ENCODE data around the gene CRKL. TPM values are rescaled to one million over a fixed set of nuclear protein-coding genes. Genes with fewer than 3 reads are reported as not detected.
"Not testable (repeated sequence)": the region's sequence is repeated elsewhere in the genome, so short reads cannot be mapped to it uniquely, and the experiment has no call there.

The CRKL gene
- polyA plus RNA-seq, 3 donors: 63.1 to 65.0 (median 64.5) TPM

DNA sequence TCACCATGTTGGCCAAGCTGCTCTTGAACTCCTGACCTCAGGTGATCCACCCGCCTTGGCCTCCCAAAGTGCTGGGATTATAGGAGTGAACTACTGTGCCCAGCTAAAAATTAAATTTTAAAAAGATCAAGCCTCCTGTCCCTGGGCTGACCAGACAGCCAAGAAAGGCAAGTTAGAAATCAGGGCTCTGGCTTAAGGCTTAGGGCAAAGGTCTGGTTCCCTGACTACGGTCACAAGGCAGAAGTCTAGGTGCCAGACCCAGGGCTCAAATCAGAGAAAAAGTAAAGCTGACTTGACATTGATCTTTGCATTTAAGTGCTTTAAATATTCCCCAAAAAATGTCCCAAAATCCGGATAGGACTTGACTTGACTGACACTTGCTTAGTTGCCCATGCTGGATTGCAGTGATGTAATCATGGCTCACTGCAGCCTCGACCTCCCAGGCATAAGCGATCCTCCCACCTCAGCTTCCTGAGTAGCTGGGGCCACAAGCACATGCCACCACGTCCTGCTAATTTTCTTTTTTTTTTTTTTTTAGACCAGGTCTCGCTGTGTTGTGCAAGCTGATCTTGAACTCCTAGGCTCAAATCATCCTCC lies 17.3 kb upstream of the CRKL start:
- DNase-seq (ENCODE audit: low read depth in 3 of 3, low spot score in 2 of 3): no peak

DNA sequence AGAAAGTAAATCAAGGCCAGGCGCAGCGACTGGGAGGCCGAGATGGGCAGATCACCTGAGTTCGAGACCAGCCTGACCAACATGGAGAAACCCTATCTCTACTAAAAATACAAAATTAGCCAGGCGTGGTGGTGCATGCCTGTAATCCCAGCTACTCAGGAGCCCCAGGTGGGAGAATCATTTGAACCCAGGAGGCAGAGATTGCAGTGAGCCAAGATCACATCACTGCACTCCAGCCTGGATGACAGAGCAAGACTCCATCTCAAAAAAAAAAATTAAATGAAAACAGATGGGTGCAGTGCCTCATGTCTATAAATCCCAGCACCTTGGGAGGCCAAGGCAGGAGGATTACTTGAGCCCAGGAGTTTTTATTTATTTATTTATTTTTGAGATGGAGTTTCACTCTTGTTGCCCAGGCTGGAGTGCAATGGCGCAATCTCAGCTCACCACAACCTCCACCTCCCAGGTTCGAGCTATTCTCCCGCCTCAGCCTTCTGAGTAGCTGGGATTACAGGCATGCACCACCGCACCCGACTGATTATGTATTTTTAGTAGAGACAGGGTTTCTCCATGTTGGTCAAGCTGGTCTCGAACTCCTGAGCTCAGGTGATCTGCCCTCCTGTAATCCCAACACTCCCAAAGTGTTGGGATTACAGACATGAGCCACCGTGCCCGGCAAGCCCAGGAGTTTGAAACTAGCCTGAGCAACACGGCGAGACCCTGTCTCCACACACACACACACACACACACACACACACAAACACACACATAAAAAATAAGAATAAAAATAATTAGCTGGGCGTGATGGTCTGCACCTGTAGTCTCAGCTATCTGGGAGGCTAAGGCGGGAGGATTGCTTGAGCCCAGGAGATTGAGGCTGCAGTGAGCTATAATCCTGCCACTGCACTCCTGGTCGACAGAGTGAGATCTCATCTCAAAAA lies 15.8 kb upstream of the CRKL start:
- not testable (repeated sequence) for DNase-seq (ENCODE audit: low read depth in 3 of 3, low spot score in 2 of 3)

DNA sequence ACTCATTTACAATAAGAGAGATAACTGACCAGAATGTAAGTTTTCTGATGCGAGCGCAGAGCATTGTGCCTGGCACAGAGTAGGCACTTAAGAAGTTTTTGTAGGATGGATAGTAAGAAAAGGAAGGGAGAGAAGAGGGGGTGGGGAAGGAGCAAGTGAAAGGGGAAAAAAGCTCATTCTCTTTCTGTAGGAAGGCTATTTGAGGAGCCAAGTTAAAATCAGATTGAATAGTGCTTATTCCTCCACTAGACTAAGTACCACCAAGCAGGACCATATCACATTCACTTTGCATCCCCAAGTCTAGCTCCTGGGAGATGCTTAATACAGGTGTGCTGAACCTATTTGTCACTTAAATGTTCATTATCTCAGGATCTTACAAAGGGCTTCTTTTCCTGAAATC lies 14.1 kb upstream of the CRKL start:
- DNase-seq (ENCODE audit: low read depth in 3 of 3, low spot score in 2 of 3): no peak

DNA sequence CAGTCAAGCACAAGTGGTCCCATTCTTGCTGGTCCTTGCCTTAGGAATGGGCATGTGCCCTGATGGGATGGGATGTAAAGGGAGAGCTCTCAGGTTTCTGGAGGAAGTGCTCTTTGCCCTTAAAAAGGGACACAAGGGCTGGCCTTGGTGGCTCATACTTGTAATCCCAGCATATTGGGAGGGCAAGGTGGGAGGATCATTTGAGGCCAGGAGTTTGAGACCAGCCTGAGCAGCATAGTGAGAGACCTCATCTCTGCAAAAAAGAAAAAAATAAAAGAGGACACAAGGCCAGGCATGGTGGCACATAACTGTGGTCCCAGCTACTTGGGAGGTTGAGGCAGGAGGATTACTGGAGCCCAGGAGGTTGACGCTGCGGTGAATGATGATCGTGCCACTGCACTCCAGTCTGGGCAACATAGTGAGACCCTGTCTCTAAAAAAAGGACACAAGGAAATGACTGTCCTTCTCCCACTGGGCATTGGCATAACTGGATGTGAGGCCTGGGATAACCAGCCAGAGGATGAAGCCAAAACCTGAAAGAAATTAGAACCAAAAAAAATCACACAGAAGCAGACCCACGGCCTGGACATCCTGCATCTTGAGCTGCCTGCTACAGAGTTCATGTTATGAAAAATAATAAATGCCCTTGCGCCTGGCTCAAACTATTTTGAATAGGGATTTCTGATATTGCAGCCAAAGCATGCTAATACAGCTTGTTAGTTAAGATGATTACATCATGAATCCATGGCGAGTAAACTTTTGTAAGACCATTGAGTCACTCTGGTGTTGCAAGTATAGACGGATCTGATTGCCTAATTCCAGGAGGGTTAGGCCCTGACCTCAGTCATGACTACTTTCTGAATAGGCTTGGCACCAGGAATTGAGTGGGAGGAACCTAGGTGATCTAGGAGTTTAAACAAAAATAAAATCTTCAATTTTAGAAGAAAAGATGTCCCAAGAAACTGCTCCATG lies 12.9 kb upstream of the CRKL start:
- DNase-seq (ENCODE audit: low read depth in 3 of 3, low spot score in 2 of 3): no peak

DNA sequence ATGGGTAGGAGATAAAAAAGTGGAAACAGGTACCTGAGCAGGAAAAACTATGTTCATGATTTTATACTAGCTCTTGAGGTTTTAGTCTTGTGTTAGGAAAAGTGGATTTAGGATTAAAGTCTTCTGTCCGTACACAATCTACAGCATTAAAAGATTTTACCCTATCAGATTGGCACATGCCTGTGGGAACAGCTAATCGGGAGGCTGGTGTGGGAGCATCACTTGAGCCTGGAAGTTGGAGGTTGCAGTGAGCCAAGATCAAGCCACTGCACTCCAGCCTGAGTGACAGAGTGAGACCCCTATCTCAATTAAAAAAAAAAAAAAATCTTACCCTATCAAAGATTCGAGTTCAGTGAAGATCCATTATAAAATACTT lies 12.2 kb upstream of the CRKL start:
- DNase-seq (ENCODE audit: low read depth in 3 of 3, low spot score in 2 of 3): no peak

DNA sequence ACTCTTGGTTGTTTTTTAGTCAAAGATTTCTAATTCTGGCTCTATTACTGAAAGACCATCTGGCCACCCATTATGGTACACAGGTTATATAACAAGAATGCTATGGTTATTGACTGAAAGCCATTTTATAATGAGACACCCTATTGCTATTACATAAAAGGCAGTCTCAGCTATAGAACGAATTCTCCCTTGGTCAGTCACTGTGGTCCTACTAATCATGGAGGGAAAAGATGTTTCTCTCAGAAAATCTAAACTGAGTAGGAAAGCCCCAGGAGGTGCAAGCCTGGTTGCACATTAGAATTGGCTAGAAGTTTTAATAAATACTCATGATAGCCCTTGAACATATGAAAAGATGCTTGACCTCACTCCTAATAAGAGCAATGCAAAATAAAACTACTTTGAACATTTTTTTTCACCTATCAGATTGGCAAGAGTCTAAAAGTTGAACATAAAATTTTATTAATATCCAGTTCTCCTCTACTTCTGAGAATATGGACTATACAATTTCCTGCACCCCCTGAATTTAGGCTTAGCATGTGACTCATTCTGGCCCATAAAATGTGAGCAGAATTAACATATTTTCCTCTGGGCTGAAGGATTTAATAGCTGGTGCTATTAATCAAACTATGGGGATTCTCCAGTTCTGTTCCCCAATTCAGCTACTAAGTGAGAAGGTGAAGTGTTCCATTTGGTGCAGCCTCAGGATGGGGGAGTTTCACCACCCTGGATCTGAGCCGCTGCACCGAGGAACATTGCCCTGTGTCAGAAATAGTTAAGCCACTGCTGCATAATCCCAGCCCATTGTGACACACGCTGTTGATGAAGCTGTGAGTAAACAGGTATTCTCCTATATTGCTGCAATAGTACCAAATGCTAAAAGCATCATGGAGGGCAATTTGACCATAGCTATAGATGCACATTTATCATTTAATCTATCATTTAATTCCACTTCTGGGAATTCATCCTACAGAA lies 11.5 kb upstream of the CRKL start:
- DNase-seq (ENCODE audit: low read depth in 3 of 3, low spot score in 2 of 3): no peak

DNA sequence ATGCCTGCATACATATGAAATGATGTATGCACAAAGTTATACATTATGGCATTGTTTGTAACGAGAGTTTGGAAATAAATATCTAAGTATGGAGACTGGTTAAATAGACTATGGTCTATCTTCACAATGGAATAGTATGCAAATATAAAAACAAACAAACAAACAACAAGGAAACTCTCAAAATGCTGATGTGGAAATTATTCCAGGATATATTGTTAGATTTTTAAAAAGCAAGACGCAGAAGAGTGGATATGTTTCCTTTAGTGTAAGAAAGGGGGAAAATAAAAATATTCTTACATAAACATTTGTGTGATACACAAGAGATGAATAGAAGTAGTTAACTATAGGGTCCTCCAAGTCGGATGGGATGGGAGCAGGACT lies 10.8 kb upstream of the CRKL start:
- DNase-seq (ENCODE audit: low read depth in 3 of 3, low spot score in 2 of 3): no peak

DNA sequence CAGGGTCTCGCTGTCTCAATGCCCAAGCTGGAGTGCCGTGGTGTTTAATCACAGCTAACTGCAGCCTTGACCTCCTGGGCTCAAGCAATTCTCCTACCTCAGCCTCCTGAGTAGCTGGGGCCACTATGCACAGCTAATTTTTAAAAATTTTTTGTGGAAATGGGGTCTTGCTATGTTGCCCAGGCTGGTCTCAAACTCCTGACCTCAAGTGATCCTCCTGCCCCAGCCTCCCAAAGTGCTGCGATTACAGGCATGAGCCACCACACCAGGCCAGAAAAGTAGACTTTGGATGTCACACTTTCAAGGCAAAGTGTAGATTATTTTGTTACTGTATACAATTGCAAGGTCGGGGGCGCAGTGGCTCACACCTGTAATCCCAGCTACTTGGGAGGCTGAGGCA lies 8.5 kb upstream of the CRKL start:
- DNase-seq (ENCODE audit: low read depth in 3 of 3, low spot score in 2 of 3): not testable (repeated sequence)

DNA sequence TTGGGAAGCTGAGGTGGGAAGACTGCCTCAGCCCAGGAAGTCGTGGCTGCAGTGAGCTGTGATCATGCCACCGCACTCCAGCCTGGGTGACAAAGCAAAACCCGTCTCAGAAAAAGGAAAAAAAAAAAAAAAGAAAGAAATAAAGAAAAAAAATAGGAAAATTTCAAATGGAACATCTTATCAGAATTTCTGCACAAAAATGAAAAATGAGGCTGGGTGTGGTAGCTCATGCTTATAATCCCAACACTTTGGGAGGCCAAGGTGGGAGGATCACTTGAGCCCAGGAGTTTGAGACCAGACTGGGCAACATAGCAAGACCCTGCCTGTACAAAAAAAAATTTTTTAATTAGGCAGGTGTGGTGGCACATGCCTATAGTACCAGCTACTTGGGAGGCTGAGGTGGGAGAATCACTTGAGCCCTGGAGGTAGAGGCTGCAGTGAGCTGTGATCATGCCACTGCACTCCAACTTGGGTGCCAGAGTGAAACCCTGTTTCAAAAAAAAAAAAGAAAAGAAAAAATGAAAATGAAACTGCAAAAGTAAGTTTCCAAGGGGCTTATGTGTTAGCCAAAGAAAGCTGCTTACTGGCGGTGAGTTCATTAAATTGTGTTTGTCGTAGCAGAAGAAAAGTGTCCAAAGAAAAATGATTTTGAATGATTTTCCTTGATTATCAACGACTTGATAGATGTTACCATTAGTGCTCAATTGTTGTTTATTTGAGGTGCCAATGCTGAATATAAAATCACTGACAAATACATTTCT lies 7.5 kb upstream of the CRKL start:
- no peak for DNase-seq (ENCODE audit: low read depth in 3 of 3, low spot score in 2 of 3)

DNA sequence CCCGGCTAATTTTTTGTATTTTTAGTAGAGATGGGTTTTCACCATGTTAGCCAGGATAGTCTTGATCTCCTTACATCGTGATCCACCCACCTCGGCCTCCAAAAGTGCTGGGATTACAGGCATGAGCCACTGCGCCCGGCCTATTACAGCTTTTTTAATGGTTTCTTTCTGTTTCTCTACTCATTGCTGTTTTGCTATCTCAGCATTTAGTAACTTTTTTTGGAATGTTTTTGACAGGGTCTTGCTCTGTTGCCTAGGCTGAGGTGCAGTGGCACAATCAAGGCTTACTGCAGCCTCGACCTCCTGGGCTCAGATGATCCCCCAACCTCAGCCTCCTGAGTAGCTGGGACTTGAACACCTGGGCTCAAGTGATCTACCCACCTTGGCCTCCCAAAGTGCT lies 4.7 kb upstream of the CRKL start:
- DNase-seq (ENCODE audit: low read depth in 3 of 3, low spot score in 2 of 3): no peak

DNA sequence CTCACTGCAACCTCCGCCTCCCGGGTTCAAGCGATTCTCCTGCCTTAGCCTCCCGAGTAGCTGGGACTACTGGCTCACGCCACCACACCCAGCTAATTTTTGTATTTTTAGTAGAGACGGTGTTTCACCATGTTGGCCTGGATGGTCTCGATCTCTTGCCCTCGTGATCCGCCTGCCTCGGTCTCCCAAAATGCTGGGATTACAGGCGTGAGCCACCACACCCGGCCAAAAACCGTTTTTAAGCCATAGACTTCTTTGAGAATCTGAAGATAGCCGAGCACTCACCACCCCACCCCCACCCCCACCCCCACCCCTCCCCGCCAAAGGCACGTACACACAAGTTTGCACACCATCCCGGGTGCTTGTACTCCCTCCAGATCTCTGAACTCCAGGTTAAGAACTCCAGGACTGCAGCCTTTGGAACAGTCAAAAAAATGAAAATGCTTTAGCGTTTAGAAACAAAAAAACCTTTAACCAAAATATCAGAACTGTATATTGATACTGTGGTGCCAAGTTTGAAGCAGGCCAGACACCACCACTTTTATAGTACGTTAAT lies 1.5 kb downstream of the CRKL start:
- no peak for DNase-seq (ENCODE audit: low read depth in 3 of 3, low spot score in 2 of 3)

DNA sequence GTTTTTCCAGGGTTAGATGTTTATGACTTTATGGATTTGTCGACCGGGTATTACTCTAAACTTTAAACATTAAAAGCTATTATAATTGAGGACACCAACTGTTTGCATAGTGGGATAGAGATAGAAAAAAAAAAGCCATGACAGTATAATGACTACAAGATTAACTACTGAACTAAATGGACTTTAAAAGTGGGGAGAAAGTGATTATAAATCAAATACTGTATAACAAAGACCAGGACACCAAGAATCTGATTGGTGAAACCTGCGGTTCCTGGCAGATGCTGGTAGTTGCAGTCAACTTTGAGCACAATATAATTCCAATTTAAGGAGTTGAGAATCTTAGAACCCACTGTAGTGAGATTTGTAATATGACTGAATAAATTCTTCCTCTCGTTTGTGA lies 2.5 kb downstream of the CRKL start:
- no peak for DNase-seq (ENCODE audit: low read depth in 3 of 3, low spot score in 2 of 3)

DNA sequence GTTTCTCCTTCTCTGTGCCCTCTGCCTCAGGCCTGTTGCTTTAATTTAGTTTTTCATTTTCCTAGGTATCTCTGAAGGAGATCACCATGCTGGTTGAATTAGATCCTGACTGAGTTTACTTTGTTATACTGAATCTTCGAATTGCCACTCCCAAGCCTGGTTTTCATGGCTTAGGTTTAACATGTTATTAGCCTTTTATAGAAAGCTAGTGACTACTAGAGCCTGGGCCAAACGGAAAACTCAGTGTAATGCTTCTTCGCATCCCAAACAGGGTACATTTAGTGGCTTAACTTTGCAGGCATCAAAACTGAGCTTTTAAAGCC lies 3.6 kb downstream of the CRKL start:
- no peak for DNase-seq (ENCODE audit: low read depth in 3 of 3, low spot score in 2 of 3)

DNA sequence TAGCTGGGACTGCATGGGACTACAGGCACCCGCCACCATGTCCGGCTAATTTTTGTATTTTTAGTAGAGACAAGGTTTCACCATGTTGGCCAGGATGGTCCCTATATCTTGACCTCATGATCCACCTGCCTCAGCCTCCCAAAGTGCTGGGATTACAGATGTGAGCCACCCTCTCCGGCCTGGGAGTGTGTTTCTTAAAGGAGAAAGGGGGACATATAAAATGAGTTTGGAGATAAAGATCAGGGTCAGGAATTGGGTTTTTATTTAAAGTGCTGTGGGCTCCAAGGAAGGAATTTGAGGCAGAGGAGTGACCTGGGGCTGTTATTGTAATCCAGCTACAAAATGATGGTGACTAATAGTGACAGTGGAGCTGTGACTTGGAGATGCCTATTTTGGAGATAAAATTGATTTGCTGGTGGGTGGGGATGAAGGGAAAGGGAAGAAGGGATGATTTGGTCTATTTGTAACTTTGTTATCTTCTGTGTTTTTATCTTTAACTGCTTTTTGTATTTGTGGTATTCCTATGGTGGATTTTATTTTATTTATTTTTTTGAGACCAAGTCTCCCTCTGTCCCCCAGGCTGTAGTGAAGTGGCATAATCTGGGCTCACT lies 5.0 kb downstream of the CRKL start:
- no peak for DNase-seq (ENCODE audit: low read depth in 3 of 3, low spot score in 2 of 3)

DNA sequence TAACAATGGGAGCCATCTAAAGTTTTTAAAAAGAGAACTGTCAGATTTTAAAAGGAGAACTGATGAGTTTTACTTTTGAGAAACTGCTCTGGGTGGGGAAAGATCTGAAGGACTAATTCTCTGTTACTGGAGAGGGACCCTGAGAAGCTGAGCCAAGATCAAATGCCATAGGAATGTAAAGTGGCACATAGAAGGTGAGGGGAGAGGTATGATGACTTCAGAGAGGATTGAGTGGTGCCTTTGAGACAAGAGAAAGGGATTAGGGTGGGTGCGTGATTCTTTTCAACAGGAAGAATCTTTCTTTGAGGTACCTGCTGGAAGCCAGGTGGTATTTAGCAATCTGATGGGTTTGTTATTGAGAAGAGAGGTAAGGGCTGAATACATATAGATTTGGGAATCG lies 9.0 kb downstream of the CRKL start:
- DNase-seq (ENCODE audit: low read depth in 3 of 3, low spot score in 2 of 3): no peak

DNA sequence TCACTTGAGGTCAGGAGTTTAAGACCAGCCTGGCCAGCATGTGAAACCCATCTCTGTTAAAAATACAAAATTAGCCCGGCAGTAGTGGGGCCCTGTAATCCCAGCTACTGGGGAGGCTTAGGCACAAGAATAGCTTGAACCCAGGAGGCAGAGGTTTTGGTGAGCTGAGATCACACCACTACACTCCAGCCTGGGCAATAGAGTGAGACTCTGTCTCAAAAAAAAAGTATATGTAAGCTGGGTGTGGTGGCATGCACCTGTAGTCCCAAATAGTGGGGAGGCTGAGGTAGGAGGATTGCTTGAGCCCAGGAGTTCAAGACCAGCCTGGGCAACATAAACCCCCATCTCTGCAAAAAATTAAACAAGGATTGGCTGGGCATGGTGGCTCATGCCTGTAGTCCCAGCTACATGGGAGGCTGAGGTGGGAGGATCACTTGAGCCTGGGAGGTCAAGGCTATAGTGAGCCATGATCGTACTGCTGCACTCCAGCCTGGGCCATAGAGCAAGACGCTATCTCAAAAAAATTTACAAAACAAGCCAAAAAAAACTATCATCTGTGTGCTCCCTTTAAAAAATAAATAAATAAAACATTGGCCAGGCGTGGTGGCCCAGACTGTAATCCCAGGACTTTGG lies 10.8 kb downstream of the CRKL start:
- DNase-seq (ENCODE audit: low read depth in 3 of 3, low spot score in 2 of 3): no peak

DNA sequence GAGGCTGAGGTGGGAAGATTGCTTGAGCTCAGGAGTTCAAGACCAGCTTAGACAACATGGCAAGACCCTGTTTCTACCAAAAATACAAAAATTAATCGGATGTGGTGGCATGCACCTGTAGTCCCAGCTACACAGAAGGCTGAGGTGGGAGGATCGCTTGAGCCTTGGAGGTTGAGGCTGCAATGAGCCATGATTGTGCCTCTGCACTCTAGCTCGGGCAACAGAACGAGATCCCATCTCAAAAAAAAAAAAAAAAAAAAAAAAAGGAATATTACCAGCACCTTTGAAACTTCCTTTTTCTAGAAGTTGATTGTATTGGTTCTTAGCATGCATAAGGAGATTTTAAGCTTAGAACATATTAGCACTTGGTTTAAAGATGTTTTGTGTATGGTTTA lies 11.4 kb downstream of the CRKL start:
- no peak for DNase-seq (ENCODE audit: low read depth in 3 of 3, low spot score in 2 of 3)

DNA sequence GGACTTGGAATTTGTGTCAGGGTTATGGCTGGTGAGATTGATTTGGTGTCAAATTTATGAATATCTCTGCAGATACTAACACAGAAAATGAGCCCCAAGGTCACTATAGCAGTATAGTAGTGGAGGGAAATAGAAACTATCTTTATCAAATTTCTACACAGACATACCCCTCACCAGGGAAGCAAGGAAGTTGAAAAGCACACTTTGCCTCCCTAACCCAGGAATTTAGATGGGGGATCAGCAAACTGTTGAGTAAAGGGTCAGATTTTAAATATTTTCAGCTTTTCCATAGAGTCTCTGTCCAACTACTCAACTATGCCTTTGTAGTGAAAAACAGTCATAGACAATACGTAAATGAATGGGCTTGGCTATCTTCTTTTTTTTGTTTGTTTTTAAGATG lies 12.8 kb downstream of the CRKL start:
- DNase-seq (ENCODE audit: low read depth in 3 of 3, low spot score in 2 of 3): no peak

Measured in right renal cortex interstitium (tissue), 3 donors.